ENCODE results near the gene DCP2. TPM values are rescaled to one million over a fixed set of nuclear protein-coding genes. Genes with fewer than 3 reads are reported as not detected.
"Not testable (repeated sequence)": the region's sequence is repeated elsewhere in the genome, so short reads cannot be mapped to it uniquely, and the experiment has no call there.

The DCP2 gene
- total and polyA plus RNA-seq, 2 donors, result 6.1 to 102 TPM

GRCh38 chr5:112957036-112957808, 19.4 kb upstream of the DCP2 start:
- no peak for DNase-seq (ENCODE audit: extremely low spot score)
- no peak overlapping the region for H3K4me3 ChIP-seq (ENCODE audit: low read depth, low read length)
- no peak overlapping the region for H3K27ac ChIP-seq (ENCODE audit: low read depth)
- H3K4me1 ChIP-seq (ENCODE audit: insufficient read depth), result no peaks in the 10 kb centered on the region
- no peaks in the 10 kb centered on the region for H3K36me3 ChIP-seq (ENCODE audit: insufficient read depth)
- 58% methylated on average over 2 of the region's 2 CpGs for WGBS

- no peaks in the 10 kb centered on the region for H3K36me3 ChIP-seq (ENCODE audit: insufficient read depth)
- peaks cover 1% of the 10 kb centered on the region for H3K4me1 ChIP-seq (ENCODE audit: insufficient read depth)
- no peak overlapping the region for H3K4me3 ChIP-seq (ENCODE audit: low read depth, low read length)
- peak overlapping the region; percentile 38 for H3K27ac ChIP-seq (ENCODE audit: low read depth)
- 25% methylated on average over 5 of the region's 5 CpGs for WGBS
- peak; percentile 55 for DNase-seq (ENCODE audit: extremely low spot score)
Measured at GRCh38 chr5:112958093-112959088, 18.2 kb upstream of the DCP2 start.

- not testable (repeated sequence) for DNase-seq (ENCODE audit: extremely low spot score); H3K27ac ChIP-seq (ENCODE audit: low read depth); H3K4me3 ChIP-seq (ENCODE audit: low read depth, low read length); H3K36me3 ChIP-seq (ENCODE audit: insufficient read depth); H3K4me1 ChIP-seq (ENCODE audit: insufficient read depth)
- WGBS, result 84% methylated on average over 8 of the region's 8 CpGs
Measured at GRCh38 chr5:112959872-112960271, 16.7 kb upstream of the DCP2 start.

- peaks cover 1% of the 10 kb centered on the region for H3K4me1 ChIP-seq (ENCODE audit: insufficient read depth)
- no peak overlapping the region for H3K4me3 ChIP-seq (ENCODE audit: low read depth, low read length)
- H3K27ac ChIP-seq (ENCODE audit: low read depth), result no peak overlapping the region
- no peaks in the 10 kb centered on the region for H3K36me3 ChIP-seq (ENCODE audit: insufficient read depth)
- WGBS, result 79% methylated on average over 1 of the region's 1 CpG
- no peak for DNase-seq (ENCODE audit: extremely low spot score)
Measured at GRCh38 chr5:112960315-112960714, 16.3 kb upstream of the DCP2 start.

- Histone ChIP-seq H3K36me3 (ENCODE audit: insufficient read depth) (no peaks in the 10 kb centered on the region), H3K27ac (ENCODE audit: low read depth) (no peak overlapping the region), H3K4me1 (ENCODE audit: insufficient read depth) (peaks cover 1% of the 10 kb centered on the region), H3K4me3 (ENCODE audit: low read depth, low read length) (no peak overlapping the region)
- 75% methylated on average over 6 of the region's 6 CpGs for WGBS
- DNase-seq (ENCODE audit: extremely low spot score), result no peak
Measured at GRCh38 chr5:112960863-112961504, 15.6 kb upstream of the DCP2 start.

GRCh38 chr5:112963374-112963733, 13.2 kb upstream of the DCP2 start:
- not testable (repeated sequence) for DNase-seq (ENCODE audit: extremely low spot score); H3K27ac ChIP-seq (ENCODE audit: low read depth); H3K36me3 ChIP-seq (ENCODE audit: insufficient read depth); H3K4me1 ChIP-seq (ENCODE audit: insufficient read depth); H3K4me3 ChIP-seq (ENCODE audit: low read depth, low read length)
- WGBS, result 78% methylated on average over 3 of the region's 3 CpGs

GRCh38 chr5:112965733-112966306, 10.8 kb upstream of the DCP2 start:
- WGBS, result 90% methylated on average over 8 of the region's 8 CpGs
- H3K36me3 ChIP-seq (ENCODE audit: insufficient read depth), result no peaks in the 10 kb centered on the region
- H3K4me3 ChIP-seq (ENCODE audit: low read depth, low read length), result no peak overlapping the region
- DNase-seq (ENCODE audit: extremely low spot score), result no peak
- no peak overlapping the region for H3K27ac ChIP-seq (ENCODE audit: low read depth)
- peaks cover 1% of the 10 kb centered on the region for H3K4me1 ChIP-seq (ENCODE audit: insufficient read depth)

GRCh38 chr5:112967520-112968083, 9.0 kb upstream of the DCP2 start:
- DNase-seq (ENCODE audit: extremely low spot score), result no peak
- WGBS, result 91% methylated on average over 6 of the region's 6 CpGs
- H3K36me3 ChIP-seq (ENCODE audit: insufficient read depth), result no peaks in the 10 kb centered on the region
- H3K4me1 ChIP-seq (ENCODE audit: insufficient read depth), result peaks cover 1% of the 10 kb centered on the region
- H3K4me3 ChIP-seq (ENCODE audit: low read depth, low read length), result no peak overlapping the region
- H3K27ac ChIP-seq (ENCODE audit: low read depth), result no peak overlapping the region

- Histone ChIP-seq H3K4me3 (ENCODE audit: low read depth, low read length) (no peak overlapping the region), H3K36me3 (ENCODE audit: insufficient read depth) (no peaks in the 10 kb centered on the region), H3K27ac (ENCODE audit: low read depth) (no peak overlapping the region), H3K4me1 (ENCODE audit: insufficient read depth) (no peaks in the 10 kb centered on the region)
- DNase-seq (ENCODE audit: extremely low spot score), result no peak
- 76% methylated on average over 5 of the region's 5 CpGs for WGBS
Measured at GRCh38 chr5:112968411-112969106, 8.0 kb upstream of the DCP2 start.

GRCh38 chr5:112971276-112971675, 5.3 kb upstream of the DCP2 start:
- no peak overlapping the region for H3K27ac ChIP-seq (ENCODE audit: low read depth)
- H3K4me3 ChIP-seq (ENCODE audit: low read depth, low read length), result no peak overlapping the region
- H3K4me1 ChIP-seq (ENCODE audit: insufficient read depth), result no peaks in the 10 kb centered on the region
- H3K36me3 ChIP-seq (ENCODE audit: insufficient read depth), result no peaks in the 10 kb centered on the region
- DNase-seq (ENCODE audit: extremely low spot score), result no peak
- WGBS, result 91% methylated on average over 4 of the region's 4 CpGs

GRCh38 chr5:112973036-112973435, 3.6 kb upstream of the DCP2 start:
- H3K27ac ChIP-seq (ENCODE audit: low read depth), result no peak overlapping the region
- no peak for DNase-seq (ENCODE audit: extremely low spot score)
- no peaks in the 10 kb centered on the region for H3K4me1 ChIP-seq (ENCODE audit: insufficient read depth)
- WGBS, result 65% methylated on average over 1 of the region's 1 CpG
- H3K4me3 ChIP-seq (ENCODE audit: low read depth, low read length), result no peak overlapping the region
- no peaks in the 10 kb centered on the region for H3K36me3 ChIP-seq (ENCODE audit: insufficient read depth)

GRCh38 chr5:112973904-112974303, 2.7 kb upstream of the DCP2 start:
- Histone ChIP-seq H3K4me1 (ENCODE audit: insufficient read depth) (no peaks in the 10 kb centered on the region), H3K4me3 (ENCODE audit: low read depth, low read length) (no peak overlapping the region), H3K27ac (ENCODE audit: low read depth) (no peak overlapping the region), H3K36me3 (ENCODE audit: insufficient read depth) (no peaks in the 10 kb centered on the region)
- no peak for DNase-seq (ENCODE audit: extremely low spot score)
- 92% methylated on average over 1 of the region's 1 CpG for WGBS

Data from urinary bladder (tissue), 4 donors.